ENCODE results near the gene RETN. TPM values are rescaled to one million over a fixed set of nuclear protein-coding genes. Genes with fewer than 3 reads are reported as not detected.

Gene RETN
- total RNA-seq, 2 donors from 2014 or later = not detected

GRCh38 chr19:7629347-7630054, 39.3 kb upstream of the RETN start, which contains the start of the genes PET100 and XAB2:
Gene PET100 (plus strand): TSS chr19:7629793. CDS start chr19:7629834, 41 bp downstream.
Gene XAB2 (minus strand): TSS chr19:7629545. CDS start chr19:7629527, 18 bp downstream.
- H3K4me3 ChIP-seq = peak within 1 kb of the TSS; percentile 99
- peak within 1 kb of the TSS; percentile 81 to 85 for H3K27ac ChIP-seq
- H3K27me3 ChIP-seq (replicated peaks; ENCODE audit: insufficient read depth) = no peaks in the 10 kb centered on the region
- ATAC-seq (ENCODE audit: insufficient number of reproducible peaks, low FRiP score, low read depth) (peak; percentile 100), DNase-seq (ENCODE audit: low spot score) (peak; percentile 95)
- no peaks in the 10 kb centered on the region for H3K9me3 ChIP-seq
- H3K36me3 ChIP-seq = peaks cover 6% of the 10 kb centered on the region
- H3K4me1 ChIP-seq (ENCODE audit: control insufficient read depth in 1 of 2, low read depth in 2 of 2) = peaks cover 22 to 29% of the 10 kb centered on the region in 2 donors
- TF ChIP-seq, protein P1, sequence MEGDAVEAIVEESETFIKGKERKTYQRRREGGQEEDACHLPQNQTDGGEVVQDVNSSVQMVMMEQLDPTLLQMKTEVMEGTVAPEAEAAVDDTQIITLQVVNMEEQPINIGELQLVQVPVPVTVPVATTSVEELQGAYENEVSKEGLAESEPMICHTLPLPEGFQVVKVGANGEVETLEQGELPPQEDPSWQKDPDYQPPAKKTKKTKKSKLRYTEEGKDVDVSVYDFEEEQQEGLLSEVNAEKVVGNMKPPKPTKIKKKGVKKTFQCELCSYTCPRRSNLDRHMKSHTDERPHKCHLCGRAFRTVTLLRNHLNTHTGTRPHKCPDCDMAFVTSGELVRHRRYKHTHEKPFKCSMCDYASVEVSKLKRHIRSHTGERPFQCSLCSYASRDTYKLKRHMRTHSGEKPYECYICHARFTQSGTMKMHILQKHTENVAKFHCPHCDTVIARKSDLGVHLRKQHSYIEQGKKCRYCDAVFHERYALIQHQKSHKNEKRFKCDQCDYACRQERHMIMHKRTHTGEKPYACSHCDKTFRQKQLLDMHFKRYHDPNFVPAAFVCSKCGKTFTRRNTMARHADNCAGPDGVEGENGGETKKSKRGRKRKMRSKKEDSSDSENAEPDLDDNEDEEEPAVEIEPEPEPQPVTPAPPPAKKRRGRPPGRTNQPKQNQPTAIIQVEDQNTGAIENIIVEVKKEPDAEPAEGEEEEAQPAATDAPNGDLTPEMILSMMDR (IDR thresholded peaks at IDR 0.05) = no peak

GRCh38 chr19:7631577-7631976, 37.3 kb upstream of the RETN start:
- no peaks in the 10 kb centered on the region for H3K36me3 ChIP-seq
- ATAC-seq (ENCODE audit: insufficient number of reproducible peaks, low FRiP score, low read depth) (no peak), DNase-seq (ENCODE audit: low spot score) (no peak)
- TF ChIP-seq, protein P1 (IDR thresholded peaks at IDR 0.05) = no peak
- no peaks in the 10 kb centered on the region for H3K9me3 ChIP-seq
- no peaks in the 10 kb centered on the region for H3K27me3 ChIP-seq (replicated peaks; ENCODE audit: insufficient read depth)
- no peak overlapping the region for H3K4me3 ChIP-seq
- no peak overlapping the region for H3K27ac ChIP-seq
- H3K4me1 ChIP-seq (ENCODE audit: control insufficient read depth in 1 of 2, low read depth in 2 of 2) = peaks cover 22 to 29% of the 10 kb centered on the region in 2 donors

- H3K9me3 ChIP-seq = no peaks in the 10 kb centered on the region
- ATAC-seq (ENCODE audit: insufficient number of reproducible peaks, low FRiP score, low read depth) (no peak), DNase-seq (ENCODE audit: low spot score) (no peak)
- TF ChIP-seq, protein P1 (IDR thresholded peaks at IDR 0.05) = no peak
- no peaks in the 10 kb centered on the region for H3K36me3 ChIP-seq
- no peak overlapping the region for H3K27ac ChIP-seq
- no peaks in the 10 kb centered on the region for H3K27me3 ChIP-seq (replicated peaks; ENCODE audit: insufficient read depth)
- H3K4me3 ChIP-seq = no peak overlapping the region
- H3K4me1 ChIP-seq (ENCODE audit: control insufficient read depth in 1 of 2, low read depth in 2 of 2) = peaks cover 22 to 27% of the 10 kb centered on the region in 2 donors
Observed at GRCh38 chr19:7632340-7633203, 36.3 kb upstream of the RETN start.

GRCh38 chr19:7633698-7634097, 35.2 kb upstream of the RETN start, which contains the start of gene PCP2:
Gene PCP2 (minus strand): TSS chr19:7633719. CDS start chr19:7633457, 262 bp downstream.
- no peaks in the 10 kb centered on the region for H3K36me3 ChIP-seq
- H3K27me3 ChIP-seq (replicated peaks; ENCODE audit: insufficient read depth) = no peaks in the 10 kb centered on the region
- peaks cover 11 to 16% of the 10 kb centered on the region in 2 donors for H3K4me1 ChIP-seq (ENCODE audit: control insufficient read depth in 1 of 2, low read depth in 2 of 2)
- TF ChIP-seq, protein P1 (IDR thresholded peaks at IDR 0.05) = no peak
- H3K9me3 ChIP-seq = no peaks in the 10 kb centered on the region
- DNase-seq (ENCODE audit: low spot score) (no peak), ATAC-seq (ENCODE audit: insufficient number of reproducible peaks, low FRiP score, low read depth) (no peak)
- H3K4me3 ChIP-seq = no peak within 1 kb of the TSS
- H3K27ac ChIP-seq = no peak within 1 kb of the TSS

DNA sequence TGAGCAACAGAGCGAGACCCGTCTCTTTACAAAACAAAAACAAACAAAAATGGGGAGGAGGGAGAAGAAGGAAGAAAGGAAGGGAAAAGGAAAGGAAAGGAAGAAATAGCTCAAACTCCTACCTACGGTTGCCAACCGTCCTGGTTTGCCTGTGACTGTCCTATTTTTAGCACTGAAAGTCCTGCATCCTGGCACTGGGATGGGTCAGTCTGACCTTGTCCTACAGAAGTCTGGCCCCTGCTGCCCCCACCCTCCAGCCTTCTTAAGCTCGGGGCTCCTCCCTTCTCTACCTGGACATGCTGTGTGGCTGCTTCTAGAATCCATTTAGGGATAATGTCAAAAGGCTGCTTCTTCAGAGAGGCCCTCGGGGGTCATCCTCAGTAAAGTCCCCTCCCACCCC, 33.2 kb upstream of the RETN start:
- Histone ChIP-seq H3K27ac (no peak overlapping the region), H3K36me3 (no peaks in the 10 kb centered on the region), H3K4me1 (ENCODE audit: control insufficient read depth in 1 of 2, low read depth in 2 of 2) (peaks cover 4% of the 10 kb centered on the region in 2 donors), H3K4me3 (no peak overlapping the region), H3K27me3 (replicated peaks; ENCODE audit: insufficient read depth) (no peaks in the 10 kb centered on the region), H3K9me3 (no peaks in the 10 kb centered on the region)
- DNase-seq (ENCODE audit: low spot score) (no peak), ATAC-seq (ENCODE audit: insufficient number of reproducible peaks, low FRiP score, low read depth) (no peak)
- TF ChIP-seq, protein P1 (IDR thresholded peaks at IDR 0.05) = no peak
